Trophoblast cell (in vitro differentiated cells and primary cell): ENCODE data around the gene MS4A15.
"Not testable (repeated sequence)": the region's sequence is repeated elsewhere in the genome, so short reads cannot be mapped to it uniquely, and the experiment has no call there.

Experiments
- DNase-seq, 2 donors: peaks; one replicate each; pipeline ENCODE4 v3.0.0-alpha.2; 2016
- H2AFZ ChIP-seq: 2 replicates; pipeline ENCODE4 v1.6.1; 2013; ENCODE audit warnings: low read length, moderate library complexity, mild to moderate bottlenecking; ENCODE audit not compliant: insufficient read depth, poor library complexity
- H2AK5ac ChIP-seq: 2 replicates; pipeline ENCODE4 v1.6.1; 2013; ENCODE audit warnings: mild to moderate bottlenecking, low read length
- H2BK120ac ChIP-seq: 2 replicates; pipeline ENCODE4 v1.6.1; 2013; ENCODE audit warnings: low read length, mild to moderate bottlenecking, moderate library complexity; ENCODE audit not compliant: insufficient read depth, poor library complexity
- H2BK12ac ChIP-seq: 2 replicates; pipeline ENCODE4 v1.6.1; 2013; ENCODE audit warnings: mild to moderate bottlenecking, low read length, moderate library complexity
- H2BK5ac ChIP-seq: 2 replicates; pipeline ENCODE4 v1.6.1; 2013; ENCODE audit warnings: low read length, low read depth, moderate library complexity, mild to moderate bottlenecking; ENCODE audit not compliant: poor library complexity
- H3K14ac ChIP-seq: 2 replicates; pipeline ENCODE4 v1.6.1; 2013; ENCODE audit warnings: mild to moderate bottlenecking, low read length
- H3K18ac ChIP-seq: 2 replicates; pipeline ENCODE4 v1.6.1; 2013; ENCODE audit warnings: mild to moderate bottlenecking, low read length
- H3K23ac ChIP-seq: 2 replicates; pipeline ENCODE4 v1.6.1; 2013; ENCODE audit warnings: low read length
- H3K27ac ChIP-seq: 2 replicates; pipeline ENCODE4 v1.5.1; 2013; ENCODE audit warnings: low read depth, mild to moderate bottlenecking, inconsistent platforms, low read length, moderate library complexity
- H3K27me3 ChIP-seq: 2 replicates; pipeline ENCODE4 v1.6.1; 2013; ENCODE audit warnings: inconsistent platforms, mild to moderate bottlenecking, low read length, moderate library complexity; ENCODE audit not compliant: insufficient read depth
- H3K36me3 ChIP-seq, 2 experiments: 1 replicate in 1 of 2; 2 replicates in 1 of 2; pipeline ENCODE4 v1.6.1; 2013; ENCODE audit warnings: low read length in 2 of 2, mild to moderate bottlenecking in 2 of 2, moderate library complexity in 1 of 2; ENCODE audit not compliant: insufficient read depth in 2 of 2, control insufficient read depth in 1 of 2
- H3K4ac ChIP-seq: 2 replicates; pipeline ENCODE4 v1.6.1; 2013; ENCODE audit warnings: low read depth, mild to moderate bottlenecking, low read length, moderate library complexity
- H3K4me1 ChIP-seq, 2 experiments: 1 replicate in 1 of 2; 2 replicates in 1 of 2; pipeline ENCODE4 v1.6.1; 2013; ENCODE audit warnings: low read length in 2 of 2, mild to moderate bottlenecking in 2 of 2, moderate library complexity in 1 of 2; ENCODE audit not compliant: insufficient read depth in 2 of 2, control insufficient read depth in 1 of 2
- H3K4me2 ChIP-seq: 2 replicates; pipeline ENCODE4 v1.6.1; 2013; ENCODE audit warnings: inconsistent platforms, mild to moderate bottlenecking, low read length, moderate library complexity
- H3K4me3 ChIP-seq: 2 replicates; pipeline ENCODE4 v1.5.1; 2013; ENCODE audit warnings: mild to moderate bottlenecking, low read depth, low read length, inconsistent platforms
- H3K79me1 ChIP-seq: one replicate; pipeline ENCODE4 v1.6.1; 2013; ENCODE audit warnings: low read length
- H3K79me2 ChIP-seq: 2 replicates; pipeline ENCODE4 v1.6.1; 2013; ENCODE audit warnings: low read length, mild to moderate bottlenecking; ENCODE audit not compliant: control insufficient read depth, insufficient read depth, poor library complexity
- H3K9ac ChIP-seq: 2 replicates; pipeline ENCODE4 v1.6.1; 2013; ENCODE audit warnings: mild to moderate bottlenecking, low read length
- H3K9me3 ChIP-seq: 2 replicates; pipeline ENCODE4 v1.6.1; 2013; ENCODE audit warnings: low read depth, mild to moderate bottlenecking, control low read depth, inconsistent platforms, low read length; ENCODE audit not compliant: insufficient read depth
- H4K12ac ChIP-seq: 2 replicates; pipeline ENCODE4 v1.6.1; 2013; ENCODE audit warnings: low read depth, mild to moderate bottlenecking, low read length, moderate library complexity
- H4K8ac ChIP-seq: 2 replicates; pipeline ENCODE4 v1.6.1; 2013; ENCODE audit warnings: low read depth, mild to moderate bottlenecking, low read length, moderate library complexity
- H4K91ac ChIP-seq: one replicate; pipeline ENCODE4 v1.6.1; 2013; ENCODE audit warnings: low read depth, mild to moderate bottlenecking, low read length, moderate library complexity
- WGBS: extraction: QIAGEN DNeasy Blood & Tissue Kit; methylation state at CpG from one replicate; pipeline ENCODE4 v1.1.7; 2013; ENCODE audit warnings: missing lambda C conversion rate; ENCODE audit not compliant: insufficient read length, insufficient coverage; ENCODE audit errors: extremely low coverage; 5-methylcytosine and 5-hydroxymethylcytosine counted together

The MS4A15 gene

DNA sequence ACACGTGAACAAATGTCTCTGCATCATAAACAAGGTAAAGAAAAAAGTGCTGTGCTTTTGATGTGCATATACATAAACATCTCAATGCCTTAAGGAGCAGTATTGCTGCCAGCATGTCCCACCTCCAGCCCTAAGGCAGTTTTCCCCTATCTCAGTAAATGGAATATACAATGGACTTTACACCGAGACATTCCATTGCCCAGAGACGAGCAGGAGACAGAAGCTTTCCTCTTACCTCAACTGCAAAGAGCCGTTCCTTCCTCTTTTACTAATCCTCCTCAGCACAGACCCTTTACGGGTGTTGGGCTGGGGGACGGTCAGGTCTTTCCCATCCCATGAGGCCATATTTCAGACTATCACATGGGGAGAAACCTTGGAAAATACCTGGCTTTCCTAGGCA is 43.2 kb upstream of the MS4A15 start:
- H2BK5ac ChIP-seq, H2AK5ac ChIP-seq, H3K27me3 ChIP-seq, H3K4me2 ChIP-seq, H3K4me1 ChIP-seq, H3K9ac ChIP-seq, H3K4me3 ChIP-seq, H2AFZ ChIP-seq, H3K36me3 ChIP-seq, H4K91ac ChIP-seq, H2BK12ac ChIP-seq, H2BK120ac ChIP-seq, H3K18ac ChIP-seq, H3K4ac ChIP-seq, H4K12ac ChIP-seq, H3K14ac ChIP-seq, H4K8ac ChIP-seq, H3K79me1 ChIP-seq, H3K23ac ChIP-seq, H3K79me2 ChIP-seq, H3K9me3 ChIP-seq, H3K27ac ChIP-seq: not testable (repeated sequence)
- no CpG with 5 or more reads among the region's 6 CpGs for WGBS
- DNase-seq, result peak; percentile 30 to 64

GRCh38 chr11:60717956-60718355 is 38.7 kb upstream of the MS4A15 start:
- Histone ChIP-seq H3K4me1 (no peaks in the 10 kb centered on the region), H3K23ac (no peak overlapping the region), H4K91ac (no peak overlapping the region), H4K8ac (no peak overlapping the region), H3K27ac (no peak overlapping the region), H2AFZ (no peak overlapping the region), H3K4ac (no peak overlapping the region), H3K9ac (no peak overlapping the region), H2AK5ac (no peak overlapping the region), H3K36me3 (no peaks in the 10 kb centered on the region), H3K9me3 (peaks cover 12% of the 10 kb centered on the region), H2BK120ac (no peak overlapping the region), H3K27me3 (no peaks in the 10 kb centered on the region), H3K18ac (no peak overlapping the region), H3K4me2 (no peak overlapping the region), H4K12ac (no peak overlapping the region), H2BK12ac (no peak overlapping the region), H3K79me1 (no peaks in the 10 kb centered on the region), H2BK5ac (no peak overlapping the region), H3K14ac (no peak overlapping the region), H3K79me2 (no peaks in the 10 kb centered on the region), H3K4me3 (no peak overlapping the region)
- DNase-seq, result no peak
- no CpG with 5 or more reads among the region's 5 CpGs for WGBS

DNA sequence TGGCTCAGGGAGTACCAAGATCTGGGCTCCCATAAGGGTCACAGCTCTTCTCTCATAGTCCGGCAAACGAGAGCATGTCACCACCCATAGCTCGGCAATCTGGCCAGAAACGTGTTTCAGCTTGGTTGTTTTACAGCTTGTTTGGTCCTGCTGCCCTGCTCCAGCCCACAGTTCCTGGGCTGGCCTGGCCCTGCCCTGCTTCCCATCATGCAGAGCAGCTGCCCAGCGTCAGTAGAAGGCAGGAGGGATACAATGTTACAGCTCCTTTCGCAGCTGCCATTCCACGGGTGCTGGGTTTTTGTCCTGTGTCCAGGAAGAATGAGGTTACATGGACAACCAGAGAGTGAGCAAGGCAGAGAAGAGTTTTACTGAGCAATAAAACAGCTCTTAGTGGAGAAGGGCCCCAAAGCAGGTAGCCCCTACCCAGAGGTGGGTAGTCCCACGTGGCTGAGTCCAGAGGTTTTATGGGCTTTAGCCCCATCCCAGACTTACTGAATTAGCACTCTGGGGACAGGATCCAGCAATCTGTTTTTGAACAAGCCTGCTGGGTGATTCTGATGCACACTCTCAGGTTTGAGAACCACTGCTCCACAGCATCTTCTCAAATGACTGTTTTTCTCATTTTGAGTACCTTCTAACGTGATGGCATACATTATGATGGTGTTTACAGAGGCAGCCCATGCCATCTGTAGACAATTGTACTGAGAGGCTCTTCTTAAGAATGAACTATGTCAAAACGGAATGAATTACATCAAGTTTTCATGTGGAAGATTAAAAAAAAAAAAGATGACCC is 37.9 kb upstream of the MS4A15 start:
- no peak overlapping the region for H3K23ac ChIP-seq
- no CpG with 5 or more reads among the region's 10 CpGs for WGBS
- H3K27ac ChIP-seq, result no peak overlapping the region
- no peaks in the 10 kb centered on the region for H3K79me1 ChIP-seq
- H3K4ac ChIP-seq, result no peak overlapping the region
- H3K18ac ChIP-seq, result no peak overlapping the region
- no peak overlapping the region for H4K8ac ChIP-seq
- H3K79me2 ChIP-seq, result no peaks in the 10 kb centered on the region
- no peak overlapping the region for H2AFZ ChIP-seq
- no peak overlapping the region for H4K91ac ChIP-seq
- no peak overlapping the region for H2BK120ac ChIP-seq
- H3K9me3 ChIP-seq, result peaks cover 12% of the 10 kb centered on the region
- H3K36me3 ChIP-seq, result no peaks in the 10 kb centered on the region
- H4K12ac ChIP-seq, result no peak overlapping the region
- H2AK5ac ChIP-seq, result no peak overlapping the region
- DNase-seq, result no peak
- no peak overlapping the region for H2BK5ac ChIP-seq
- no peak overlapping the region for H3K14ac ChIP-seq
- no peak overlapping the region for H3K9ac ChIP-seq
- no peaks in the 10 kb centered on the region for H3K4me1 ChIP-seq
- no peak overlapping the region for H3K4me3 ChIP-seq
- H3K4me2 ChIP-seq, result no peak overlapping the region
- no peaks in the 10 kb centered on the region for H3K27me3 ChIP-seq
- no peak overlapping the region for H2BK12ac ChIP-seq

- no peak overlapping the region for H2AK5ac ChIP-seq
- H3K79me2 ChIP-seq, result no peaks in the 10 kb centered on the region
- H4K8ac ChIP-seq, result no peak overlapping the region
- no peak overlapping the region for H2BK120ac ChIP-seq
- no peaks in the 10 kb centered on the region for H3K27me3 ChIP-seq
- H3K9me3 ChIP-seq, result peaks cover 12% of the 10 kb centered on the region
- no peak overlapping the region for H2AFZ ChIP-seq
- no peak overlapping the region for H3K23ac ChIP-seq
- no peak overlapping the region for H3K4ac ChIP-seq
- no CpG with 5 or more reads among the region's 4 CpGs for WGBS
- H2BK5ac ChIP-seq, result no peak overlapping the region
- no peak overlapping the region for H3K9ac ChIP-seq
- H2BK12ac ChIP-seq, result no peak overlapping the region
- no peak overlapping the region for H4K91ac ChIP-seq
- H3K4me1 ChIP-seq, result no peaks in the 10 kb centered on the region
- H3K18ac ChIP-seq, result no peak overlapping the region
- H3K27ac ChIP-seq, result no peak overlapping the region
- no peak for DNase-seq
- no peaks in the 10 kb centered on the region for H3K79me1 ChIP-seq
- no peak overlapping the region for H3K4me2 ChIP-seq
- H3K4me3 ChIP-seq, result no peak overlapping the region
- no peak overlapping the region for H3K14ac ChIP-seq
- no peak overlapping the region for H4K12ac ChIP-seq
- H3K36me3 ChIP-seq, result no peaks in the 10 kb centered on the region
These were observed 37.3 kb upstream of the MS4A15 start for GRCh38 chr11:60719391-60719790.
